ENCODE data around the gene CCL8.
A peak's percentile ranks its signal among the peaks of the same experiment; 100 is the strongest.

CCL8 gene

DNA sequence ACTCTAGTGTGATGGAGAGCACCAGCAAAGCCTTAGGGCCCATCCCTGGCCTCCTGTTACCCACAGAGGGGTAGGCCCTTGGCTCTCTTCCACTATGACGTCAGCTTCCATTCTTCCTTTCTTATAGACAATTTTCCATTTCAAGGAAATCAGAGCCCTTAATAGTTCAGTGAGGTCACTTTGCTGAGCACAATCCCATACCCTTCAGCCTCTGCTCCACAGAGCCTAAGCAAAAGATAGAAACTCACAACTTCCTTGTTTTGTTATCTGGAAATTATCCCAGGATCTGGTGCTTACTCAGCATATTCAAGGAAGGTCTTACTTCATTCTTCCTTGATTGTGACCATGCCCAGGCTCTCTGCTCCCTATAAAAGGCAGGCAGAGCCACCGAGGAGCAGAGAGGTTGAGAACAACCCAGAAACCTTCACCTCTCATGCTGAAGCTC lies at the start of gene CCL8:
TSS of gene CCL8 (plus strand) at position 397 of the 445 bp plus-strand sequence. CDS start 67 bp downstream, outside the sequence.
- no peak for DNase-seq

- DNase-seq = no peak
These were observed 49.3 kb upstream of the CCL8 start, which contains the start of gene CCL7 for GRCh38 chr17:34269969-34270368. Gene CCL7, plus strand, starts transcription at chr17:34270221. Its CDS starts 70 bp downstream, at chr17:34270291.

DNA sequence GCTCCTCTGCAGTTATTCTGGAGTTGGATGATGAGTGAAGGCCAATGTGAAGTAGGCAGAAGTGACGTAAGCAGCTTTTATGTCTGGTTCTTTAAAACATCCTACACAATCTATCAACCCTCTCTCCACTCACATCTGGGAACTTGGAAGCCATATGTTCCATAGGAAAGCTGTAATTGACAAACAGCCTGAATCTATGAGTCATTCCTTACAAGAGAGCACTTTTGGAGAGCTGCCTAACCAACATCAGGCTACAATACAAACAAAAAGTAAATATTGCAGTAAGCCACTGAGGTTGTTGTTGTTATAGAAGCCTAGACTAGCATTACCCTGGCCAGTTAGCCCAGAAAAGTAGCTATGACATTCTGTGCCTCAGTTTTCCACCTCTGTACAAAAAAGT lies 43.4 kb upstream of the CCL8 start:
- no peak for DNase-seq

GRCh38 chr17:34276826-34277225 lies 42.4 kb upstream of the CCL8 start:
- DNase-seq = no peak

DNA sequence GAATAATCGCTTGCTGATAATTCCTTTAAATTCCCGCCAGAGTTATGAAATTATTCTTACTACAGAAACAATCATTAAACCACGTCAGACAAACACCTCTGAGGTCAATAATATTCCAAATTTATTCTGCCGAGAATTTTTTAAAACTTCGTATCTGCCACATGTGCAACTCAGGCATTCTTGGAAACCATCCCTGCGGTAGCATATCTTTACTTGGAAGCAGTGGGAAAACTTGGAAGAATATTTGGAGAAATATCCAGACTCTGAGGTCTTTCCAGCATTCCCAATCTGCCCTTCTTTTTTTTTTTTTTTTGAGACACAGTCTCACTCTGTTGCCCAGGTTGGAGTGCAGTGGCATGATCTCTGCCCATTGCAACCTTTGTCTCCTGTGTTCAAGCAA lies 35.7 kb upstream of the CCL8 start:
- DNase-seq = no peak

GRCh38 chr17:34285286-34285792 lies 33.9 kb upstream of the CCL8 start, which contains the start of gene CCL11:
Gene CCL11, plus strand, starts transcription at chr17:34285742. Its CDS starts 67 bp downstream, at chr17:34285809.
- DNase-seq = no peak

DNA sequence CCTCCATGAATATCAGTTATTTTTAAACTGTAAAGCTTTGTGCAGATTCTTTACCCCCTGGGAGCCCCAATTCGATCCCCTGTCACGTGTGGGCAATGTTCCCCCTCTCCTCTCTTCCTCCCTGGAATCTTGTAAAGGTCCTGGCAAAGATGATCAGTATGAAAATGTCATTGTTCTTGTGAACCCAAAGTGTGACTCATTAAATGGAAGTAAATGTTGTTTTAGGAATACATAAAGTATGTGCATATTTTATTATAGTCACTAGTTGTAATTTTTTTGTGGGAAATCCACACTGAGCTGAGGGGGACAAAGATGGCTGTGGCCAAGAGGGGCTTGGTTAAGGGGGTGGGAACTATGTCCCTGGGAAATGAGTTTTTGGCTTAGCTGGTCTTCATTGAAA lies 31.4 kb upstream of the CCL8 start:
- DNase-seq = no peak

- no peak for DNase-seq
These were observed 28.6 kb upstream of the CCL8 start for GRCh38 chr17:34290586-34290985.

DNA sequence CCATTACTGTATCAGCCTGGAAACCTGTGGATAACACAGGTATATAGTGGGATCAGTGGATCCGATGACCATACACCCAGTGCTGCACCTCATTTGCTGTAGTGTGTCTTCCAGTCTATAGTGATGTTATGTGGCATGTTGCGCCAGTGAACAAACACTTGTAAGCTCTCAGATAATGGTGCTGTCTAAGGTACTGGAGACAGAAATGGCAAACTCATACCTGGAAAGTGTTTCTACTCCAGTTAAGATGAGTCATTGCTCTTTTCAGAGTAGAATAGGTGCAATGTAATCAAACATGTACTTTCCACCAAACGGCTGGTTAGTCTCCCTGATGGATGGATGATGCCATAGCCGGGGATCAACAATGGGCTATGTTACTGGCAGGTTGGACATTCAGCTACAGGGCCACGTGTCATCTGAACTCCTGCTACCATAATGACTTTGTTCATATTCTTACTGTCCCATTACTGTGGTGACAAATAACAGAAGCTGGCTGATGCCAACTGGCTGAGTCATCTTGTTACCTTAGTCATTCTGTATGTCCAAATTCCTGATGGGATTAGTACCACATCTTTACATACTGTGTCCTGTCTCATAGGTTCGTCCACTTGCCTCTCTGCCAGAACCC lies 27.4 kb upstream of the CCL8 start:
- DNase-seq = peak; percentile 5

GRCh38 chr17:34299027-34299426 lies 20.2 kb upstream of the CCL8 start:
- DNase-seq = no peak

GRCh38 chr17:34299956-34300577 lies 19.2 kb upstream of the CCL8 start:
- no peak for DNase-seq

DNA sequence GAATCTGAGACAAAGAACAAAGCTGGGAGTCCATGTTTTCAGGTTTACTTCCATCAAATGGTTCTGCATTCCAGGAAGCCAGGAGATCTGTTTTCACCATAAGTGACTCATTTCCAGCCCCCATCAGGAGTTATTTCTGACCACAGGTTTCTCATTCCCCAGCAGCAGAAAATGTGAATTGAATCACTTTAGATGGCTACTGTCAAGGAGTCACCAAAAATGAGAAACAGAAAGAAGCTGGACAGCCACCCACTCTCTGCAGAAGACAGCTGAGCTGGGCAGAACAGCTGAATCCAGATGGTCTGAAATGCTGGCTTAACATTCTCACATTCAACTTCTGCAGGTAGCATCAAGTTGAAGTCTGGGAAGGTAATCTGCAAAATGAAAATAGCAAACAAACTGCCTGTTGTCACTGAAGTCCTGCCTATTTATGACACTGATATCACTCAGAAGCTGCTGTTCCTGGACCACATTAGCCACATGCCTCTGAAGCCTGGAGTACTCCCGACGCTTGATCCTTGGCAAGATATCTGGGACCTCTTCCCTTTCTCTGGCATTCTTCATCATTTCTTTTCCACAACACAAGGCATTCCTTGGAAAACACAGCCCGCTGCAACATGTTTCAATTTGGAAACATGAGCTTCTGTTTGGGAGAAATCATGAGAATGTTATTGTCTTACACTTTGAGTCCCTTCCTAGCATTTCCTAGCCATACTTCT lies 18.4 kb upstream of the CCL8 start:
- DNase-seq = no peak

- DNase-seq = no peak
These were observed 17.2 kb upstream of the CCL8 start for GRCh38 chr17:34301986-34302385.

DNA sequence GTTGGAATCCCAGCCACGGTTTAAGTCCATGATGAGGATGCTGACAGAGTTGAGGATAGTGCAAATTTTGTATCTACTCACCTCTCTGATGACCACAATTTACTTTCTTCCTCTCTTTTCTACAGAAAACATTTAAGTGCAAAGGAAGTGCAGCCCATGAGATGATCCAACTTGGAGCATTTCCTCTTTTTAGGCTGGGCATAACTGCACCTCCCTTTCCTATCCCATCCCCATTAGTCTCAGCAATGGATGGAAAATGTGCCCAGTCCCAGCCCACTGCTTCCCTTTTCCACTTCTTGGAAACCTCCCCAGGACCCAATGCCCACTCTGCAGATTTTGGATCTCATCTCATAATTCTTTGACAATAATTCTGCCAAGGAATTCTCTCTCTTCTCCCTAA lies 16.6 kb upstream of the CCL8 start:
- DNase-seq = no peak

DNA sequence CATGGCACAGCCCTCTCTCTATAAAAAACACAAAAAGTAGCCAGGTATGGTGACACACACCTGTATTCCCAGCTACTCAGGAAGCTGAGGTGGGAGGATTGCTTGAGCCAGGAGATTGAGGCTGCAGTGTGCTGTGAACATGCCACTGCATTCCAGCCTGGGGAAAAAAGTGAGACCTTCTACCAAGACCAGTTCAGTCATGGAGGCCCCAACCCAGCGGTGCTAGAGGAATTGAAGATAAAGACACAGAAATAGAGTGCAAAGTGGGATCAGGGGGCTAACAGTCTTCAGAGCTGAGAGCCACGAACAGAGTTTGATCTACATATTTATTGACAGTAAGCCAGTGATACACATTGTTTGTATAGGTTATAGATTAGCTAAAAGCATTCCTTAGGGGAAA lies 15.6 kb upstream of the CCL8 start:
- DNase-seq = no peak

- no peak for DNase-seq
These were observed 14.2 kb upstream of the CCL8 start for GRCh38 chr17:34305061-34305460.

DNA sequence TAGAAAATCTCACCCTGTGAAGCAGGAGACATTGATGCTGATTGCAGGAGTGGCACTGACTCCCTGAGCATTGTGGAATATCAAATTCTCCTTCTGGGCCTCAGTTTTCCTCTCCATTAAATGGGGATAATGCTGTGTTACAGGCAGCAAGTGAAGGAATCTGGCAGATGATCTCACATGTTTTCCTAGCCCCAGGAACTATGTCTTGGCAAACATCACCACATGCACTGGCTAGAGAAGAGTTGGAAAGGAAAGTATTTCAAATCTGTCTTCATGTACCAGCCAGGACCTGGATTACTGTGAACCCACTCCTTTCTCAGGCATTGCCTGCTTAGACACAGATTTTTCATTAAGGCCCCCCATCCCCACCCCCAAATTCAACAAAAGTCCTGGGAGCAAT lies 13.6 kb upstream of the CCL8 start:
- DNase-seq = no peak

GRCh38 chr17:34306466-34306865 lies 12.8 kb upstream of the CCL8 start:
- no peak for DNase-seq

GRCh38 chr17:34307110-34307509 lies 12.1 kb upstream of the CCL8 start:
- DNase-seq = no peak

DNA sequence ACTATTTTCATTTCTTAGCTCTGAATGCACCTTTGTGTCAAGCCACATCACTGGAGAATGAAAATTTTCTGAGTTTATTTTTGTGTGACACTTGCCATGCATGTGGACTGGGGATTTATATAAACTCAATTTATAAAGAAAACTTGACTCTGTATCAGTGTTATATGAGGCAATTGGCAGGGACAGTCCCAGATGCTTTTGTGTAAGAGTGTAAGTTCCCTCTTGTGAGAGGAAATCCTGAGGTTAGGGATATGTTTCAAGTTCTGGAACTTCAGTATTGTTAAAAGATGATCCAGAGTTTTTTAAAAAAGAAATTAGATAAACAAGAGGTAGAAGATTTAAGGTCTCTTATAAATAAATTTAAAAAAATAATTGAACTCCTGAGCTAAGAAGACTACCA lies 10.9 kb upstream of the CCL8 start:
- no peak for DNase-seq

- no peak for DNase-seq
These were observed 7.9 kb upstream of the CCL8 start for GRCh38 chr17:34311291-34311690.

- DNase-seq = no peak
These were observed 7.2 kb upstream of the CCL8 start for GRCh38 chr17:34312080-34312479.

DNA sequence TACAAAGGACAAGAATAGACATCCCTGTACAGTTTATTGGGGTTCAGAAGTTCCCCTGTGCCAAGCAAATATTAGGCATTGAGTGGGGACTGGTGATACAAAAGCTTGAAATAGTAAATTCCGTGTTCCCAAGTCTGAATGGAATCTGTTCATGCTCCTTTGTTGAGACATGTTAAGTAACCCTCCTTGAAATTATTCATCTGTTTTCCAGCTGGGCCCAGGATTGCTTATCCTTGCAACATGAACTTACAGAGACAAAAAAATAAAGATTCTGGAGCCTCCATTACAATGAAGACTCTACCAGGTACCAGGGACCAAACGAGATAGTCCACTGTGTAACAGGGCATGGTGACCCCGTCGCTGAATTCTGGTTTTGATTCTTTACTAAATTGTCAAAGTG lies 6.1 kb upstream of the CCL8 start:
- DNase-seq = no peak

DNA sequence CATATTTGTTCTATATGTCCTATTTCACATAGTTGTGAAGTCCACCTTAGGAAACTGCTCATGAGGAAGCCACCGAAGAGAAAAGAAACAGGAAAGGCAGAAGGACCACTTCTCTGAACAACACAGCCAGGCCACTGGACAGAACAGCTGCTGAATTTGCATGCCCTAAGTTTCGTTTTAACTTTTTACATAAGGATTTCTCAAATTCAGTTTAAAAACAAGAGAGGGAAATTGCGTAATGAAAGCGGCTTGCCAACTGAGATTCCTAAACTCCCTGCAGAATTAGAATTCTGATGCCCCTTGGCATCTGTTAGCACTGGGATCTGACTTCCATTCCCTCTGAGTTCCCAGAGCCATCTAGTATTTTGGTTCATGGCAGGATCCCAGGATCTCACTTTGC lies 5.0 kb upstream of the CCL8 start:
- no peak for DNase-seq
